Measurements from ENCODE around the gene KLC1. TPM values are rescaled to one million over a fixed set of nuclear protein-coding genes. Genes with fewer than 3 reads are reported as not detected.

The KLC1 gene
- total RNA-seq, 4 donors from 2014 or later = 195 to 421 (median 214) TPM

DNA sequence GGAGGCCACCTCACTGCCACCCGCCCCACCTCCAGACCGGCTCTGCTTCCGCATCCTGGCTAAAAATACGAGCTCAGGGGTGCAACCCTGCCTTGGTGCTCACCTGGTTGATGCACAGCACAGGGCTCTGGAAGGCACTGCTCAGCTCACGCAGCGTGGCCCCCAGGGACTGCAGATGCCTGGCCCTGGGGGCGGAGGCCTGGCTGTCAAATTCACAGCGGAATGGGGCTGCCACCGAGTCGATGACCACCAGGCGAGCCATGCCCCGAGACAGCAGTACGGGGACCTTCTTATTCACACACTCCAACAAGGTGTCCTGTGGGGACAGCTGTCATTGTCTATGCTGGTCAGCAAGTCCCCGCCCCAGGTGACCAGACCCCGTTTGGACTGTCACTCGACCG, 70.2 kb downstream of the KLC1 start:
- H3K27ac ChIP-seq = no peak overlapping the region
- peaks cover 71% of the 10 kb centered on the region for H3K36me3 ChIP-seq
- DNase-seq (ENCODE audit: low spot score in 2 of 2) = no peak
- no peaks in the 10 kb centered on the region for H3K9me3 ChIP-seq
- H3K4me3 ChIP-seq = no peak overlapping the region
- WGBS = 70% methylated on average over 2 of the region's 17 CpGs
- peaks cover 55% of the 10 kb centered on the region for H3K4me1 ChIP-seq
- TF ChIP-seq, protein P1, sequence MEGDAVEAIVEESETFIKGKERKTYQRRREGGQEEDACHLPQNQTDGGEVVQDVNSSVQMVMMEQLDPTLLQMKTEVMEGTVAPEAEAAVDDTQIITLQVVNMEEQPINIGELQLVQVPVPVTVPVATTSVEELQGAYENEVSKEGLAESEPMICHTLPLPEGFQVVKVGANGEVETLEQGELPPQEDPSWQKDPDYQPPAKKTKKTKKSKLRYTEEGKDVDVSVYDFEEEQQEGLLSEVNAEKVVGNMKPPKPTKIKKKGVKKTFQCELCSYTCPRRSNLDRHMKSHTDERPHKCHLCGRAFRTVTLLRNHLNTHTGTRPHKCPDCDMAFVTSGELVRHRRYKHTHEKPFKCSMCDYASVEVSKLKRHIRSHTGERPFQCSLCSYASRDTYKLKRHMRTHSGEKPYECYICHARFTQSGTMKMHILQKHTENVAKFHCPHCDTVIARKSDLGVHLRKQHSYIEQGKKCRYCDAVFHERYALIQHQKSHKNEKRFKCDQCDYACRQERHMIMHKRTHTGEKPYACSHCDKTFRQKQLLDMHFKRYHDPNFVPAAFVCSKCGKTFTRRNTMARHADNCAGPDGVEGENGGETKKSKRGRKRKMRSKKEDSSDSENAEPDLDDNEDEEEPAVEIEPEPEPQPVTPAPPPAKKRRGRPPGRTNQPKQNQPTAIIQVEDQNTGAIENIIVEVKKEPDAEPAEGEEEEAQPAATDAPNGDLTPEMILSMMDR (IDR thresholded peaks at IDR 0.05) = no peak
- TF ChIP-seq EP300 (IDR thresholded peaks at IDR 0.05) (no peak), POLR2A (IDR thresholded peaks at IDR 0.05) (no peak), POLR2AphosphoS5 (IDR thresholded peaks at IDR 0.05) (no peak)
- no peaks in the 10 kb centered on the region for H3K27me3 ChIP-seq

DNA sequence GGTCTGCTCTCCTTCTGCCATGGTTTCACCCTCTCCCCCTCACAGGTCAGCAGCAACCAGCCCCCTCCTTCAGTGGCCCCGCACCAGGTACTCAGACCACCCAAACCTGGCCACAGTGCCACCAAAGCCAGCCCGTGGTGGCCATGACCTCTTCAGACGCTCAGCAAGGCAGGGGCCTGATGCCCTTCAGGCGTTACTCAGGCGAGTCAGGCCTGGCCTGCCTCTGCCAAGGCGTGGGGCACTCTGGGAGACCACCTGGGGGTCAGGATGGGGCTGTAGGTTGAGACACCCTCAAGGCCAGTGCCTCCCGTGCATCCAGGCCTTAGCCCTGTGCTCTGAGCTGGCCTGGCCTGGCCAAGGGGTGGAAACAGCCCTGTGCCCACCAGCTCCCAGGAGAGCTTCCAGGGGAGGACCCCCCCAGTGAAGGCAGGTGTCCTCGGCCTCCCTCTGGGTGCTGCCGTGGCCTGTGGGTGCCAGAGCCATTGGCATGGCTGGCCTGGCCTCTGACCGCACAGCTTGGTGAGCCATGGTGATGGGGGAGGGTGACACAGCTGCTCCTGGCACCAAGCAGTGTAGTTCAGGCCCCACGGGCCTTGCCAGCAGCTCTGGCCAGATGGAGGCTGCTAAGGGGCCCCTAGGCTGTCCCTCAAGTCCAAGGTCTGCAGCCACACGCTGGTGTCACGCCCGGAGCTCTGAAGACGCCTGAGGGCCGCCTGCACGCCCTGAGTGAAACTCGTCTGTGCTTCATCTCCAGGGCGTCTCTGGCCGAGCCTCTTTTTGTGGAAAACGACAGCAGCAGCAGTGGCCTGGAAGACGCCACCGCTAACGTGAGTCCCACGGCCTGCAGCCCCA, 71.1 kb downstream of the KLC1 start:
- Histone ChIP-seq H3K4me1 (peaks cover 48% of the 10 kb centered on the region), H3K27me3 (no peaks in the 10 kb centered on the region), H3K27ac (no peak overlapping the region), H3K4me3 (no peak overlapping the region), H3K36me3 (peaks cover 63% of the 10 kb centered on the region), H3K9me3 (no peaks in the 10 kb centered on the region)
- 59% methylated on average over 13 of the region's 25 CpGs for WGBS
- TF ChIP-seq POLR2AphosphoS5 (IDR thresholded peaks at IDR 0.05) (no peak), EP300 (IDR thresholded peaks at IDR 0.05) (no peak), POLR2A (IDR thresholded peaks at IDR 0.05) (no peak)
- TF ChIP-seq, protein P1 (IDR thresholded peaks at IDR 0.05) = no peak
- DNase-seq (ENCODE audit: low spot score in 2 of 2) = peak in 1 of 2 donors; percentile 61

DNA sequence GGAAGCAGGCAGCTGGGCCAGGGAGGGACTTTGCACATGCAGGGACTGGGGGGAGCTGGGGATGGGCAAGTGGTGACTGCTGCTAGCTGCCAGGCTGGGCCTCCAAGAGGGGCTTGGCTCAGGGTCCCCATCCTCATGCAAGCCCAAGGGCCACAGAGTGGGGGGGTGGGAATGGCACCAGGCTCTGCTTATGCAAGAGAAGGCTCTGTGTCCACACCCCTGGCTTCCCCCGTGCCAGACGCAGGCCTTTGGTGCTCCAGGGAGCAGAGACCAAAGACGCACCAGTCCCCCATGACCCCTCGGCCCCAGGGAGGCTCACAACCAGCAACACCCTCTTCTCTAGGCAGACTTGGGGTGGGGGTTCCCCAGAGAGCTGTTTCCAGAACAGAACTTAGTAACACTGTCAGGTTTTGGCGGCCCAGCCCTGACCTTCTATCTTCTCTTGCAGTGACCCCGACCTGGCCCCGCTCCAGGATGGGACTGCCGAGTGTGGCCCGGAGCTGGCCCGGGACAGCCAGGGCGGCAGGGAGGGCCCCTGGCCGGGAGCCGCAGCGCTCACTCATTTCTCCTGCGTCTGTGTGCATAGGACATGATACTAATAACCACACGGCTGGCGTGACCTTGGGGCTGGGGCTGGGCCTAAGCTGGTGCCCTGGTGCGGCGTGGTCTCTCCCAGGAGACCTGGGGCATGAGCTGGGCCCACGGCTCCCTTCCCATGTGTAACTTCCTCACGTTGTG, 71.9 kb downstream of the KLC1 start:
- DNase-seq (ENCODE audit: low spot score in 2 of 2) = peak in 1 of 2 donors; percentile 68
- Histone ChIP-seq H3K9me3 (no peaks in the 10 kb centered on the region), H3K36me3 (peaks cover 68% of the 10 kb centered on the region), H3K4me1 (peaks cover 49% of the 10 kb centered on the region), H3K27ac (no peak overlapping the region), H3K4me3 (no peak overlapping the region), H3K27me3 (no peaks in the 10 kb centered on the region)
- 84% methylated on average over 17 of the region's 21 CpGs for WGBS
- TF ChIP-seq POLR2AphosphoS5 (IDR thresholded peaks at IDR 0.05) (no peak), EP300 (IDR thresholded peaks at IDR 0.05) (no peak), POLR2A (IDR thresholded peaks at IDR 0.05) (no peak)
- TF ChIP-seq, protein P1 (IDR thresholded peaks at IDR 0.05) = no peak

DNA sequence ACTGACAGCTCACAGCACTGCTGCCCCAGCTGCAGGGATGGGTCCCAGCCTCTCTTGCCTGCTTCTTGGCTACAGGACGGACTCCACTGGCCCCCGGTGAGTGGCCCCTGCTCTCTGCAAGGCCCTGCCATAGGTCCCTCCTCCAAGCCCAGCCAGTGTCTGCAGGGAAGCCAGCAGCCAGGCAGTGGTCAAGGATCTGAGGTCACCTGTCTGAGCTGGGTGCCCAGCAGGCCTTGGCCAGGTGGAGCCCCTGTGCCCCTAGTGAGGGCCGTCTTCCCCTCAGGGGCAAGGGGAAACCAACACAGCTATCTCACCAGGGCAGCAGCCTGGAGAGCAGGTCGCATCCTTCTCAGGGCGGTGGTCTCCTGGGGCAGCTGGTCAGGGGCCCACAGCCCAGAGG, 73.1 kb downstream of the KLC1 start:
- no peak for DNase-seq (ENCODE audit: low spot score in 2 of 2)
- Histone ChIP-seq H3K36me3 (peaks cover 78% of the 10 kb centered on the region), H3K9me3 (no peaks in the 10 kb centered on the region), H3K27me3 (no peaks in the 10 kb centered on the region), H3K4me3 (no peak overlapping the region), H3K27ac (no peak overlapping the region), H3K4me1 (peaks cover 41% of the 10 kb centered on the region)
- TF ChIP-seq POLR2A (IDR thresholded peaks at IDR 0.05) (no peak), EP300 (IDR thresholded peaks at IDR 0.05) (no peak), POLR2AphosphoS5 (IDR thresholded peaks at IDR 0.05) (no peak)
- TF ChIP-seq, protein P1 (IDR thresholded peaks at IDR 0.05) = no peak
- 87% methylated on average over 2 of the region's 5 CpGs for WGBS
